ENCODE data around the gene VPS4A. TPM values are rescaled to one million over a fixed set of nuclear protein-coding genes. Genes with fewer than 3 reads are reported as not detected.

Gene VPS4A
- total and polyA plus RNA-seq, 10 of the 15 experiments (the other 5 are each of a cell fraction or from before 2014, with no cell fraction given), result 5.2 to 36.3 (median 21.4) TPM

GRCh38 chr16:69276148-69277115 is 34.7 kb upstream of the VPS4A start:
- TF ChIP-seq RBBP5 (conservative IDR thresholded peaks at IDR 0.05), result no peak
- TF ChIP-seq SMC3 (IDR thresholded peaks at IDR 0.05; ENCODE audit: borderline replicate concordance, low read length), result no peak
- TF ChIP-seq CEBPB (IDR thresholded peaks at IDR 0.05; ENCODE audit: borderline replicate concordance in 1 of 2, low read depth in 2 of 2, low read length in 2 of 2), result no peak
- TF ChIP-seq, protein P1, sequence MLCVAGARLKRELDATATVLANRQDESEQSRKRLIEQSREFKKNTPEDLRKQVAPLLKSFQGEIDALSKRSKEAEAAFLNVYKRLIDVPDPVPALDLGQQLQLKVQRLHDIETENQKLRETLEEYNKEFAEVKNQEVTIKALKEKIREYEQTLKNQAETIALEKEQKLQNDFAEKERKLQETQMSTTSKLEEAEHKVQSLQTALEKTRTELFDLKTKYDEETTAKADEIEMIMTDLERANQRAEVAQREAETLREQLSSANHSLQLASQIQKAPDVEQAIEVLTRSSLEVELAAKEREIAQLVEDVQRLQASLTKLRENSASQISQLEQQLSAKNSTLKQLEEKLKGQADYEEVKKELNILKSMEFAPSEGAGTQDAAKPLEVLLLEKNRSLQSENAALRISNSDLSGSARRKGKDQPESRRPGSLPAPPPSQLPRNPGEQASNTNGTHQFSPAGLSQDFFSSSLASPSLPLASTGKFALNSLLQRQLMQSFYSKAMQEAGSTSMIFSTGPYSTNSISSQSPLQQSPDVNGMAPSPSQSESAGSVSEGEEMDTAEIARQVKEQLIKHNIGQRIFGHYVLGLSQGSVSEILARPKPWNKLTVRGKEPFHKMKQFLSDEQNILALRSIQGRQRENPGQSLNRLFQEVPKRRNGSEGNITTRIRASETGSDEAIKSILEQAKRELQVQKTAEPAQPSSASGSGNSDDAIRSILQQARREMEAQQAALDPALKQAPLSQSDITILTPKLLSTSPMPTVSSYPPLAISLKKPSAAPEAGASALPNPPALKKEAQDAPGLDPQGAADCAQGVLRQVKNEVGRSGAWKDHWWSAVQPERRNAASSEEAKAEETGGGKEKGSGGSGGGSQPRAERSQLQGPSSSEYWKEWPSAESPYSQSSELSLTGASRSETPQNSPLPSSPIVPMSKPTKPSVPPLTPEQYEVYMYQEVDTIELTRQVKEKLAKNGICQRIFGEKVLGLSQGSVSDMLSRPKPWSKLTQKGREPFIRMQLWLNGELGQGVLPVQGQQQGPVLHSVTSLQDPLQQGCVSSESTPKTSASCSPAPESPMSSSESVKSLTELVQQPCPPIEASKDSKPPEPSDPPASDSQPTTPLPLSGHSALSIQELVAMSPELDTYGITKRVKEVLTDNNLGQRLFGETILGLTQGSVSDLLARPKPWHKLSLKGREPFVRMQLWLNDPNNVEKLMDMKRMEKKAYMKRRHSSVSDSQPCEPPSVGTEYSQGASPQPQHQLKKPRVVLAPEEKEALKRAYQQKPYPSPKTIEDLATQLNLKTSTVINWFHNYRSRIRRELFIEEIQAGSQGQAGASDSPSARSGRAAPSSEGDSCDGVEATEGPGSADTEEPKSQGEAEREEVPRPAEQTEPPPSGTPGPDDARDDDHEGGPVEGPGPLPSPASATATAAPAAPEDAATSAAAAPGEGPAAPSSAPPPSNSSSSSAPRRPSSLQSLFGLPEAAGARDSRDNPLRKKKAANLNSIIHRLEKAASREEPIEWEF (IDR thresholded peaks at IDR 0.05; ENCODE audit: insufficient replicate concordance, low read depth, low read length), result no peak
- TF ChIP-seq KDM1A (IDR thresholded peaks at IDR 0.05; ENCODE audit: borderline replicate concordance), result no peak
- TF ChIP-seq, protein P2, sequence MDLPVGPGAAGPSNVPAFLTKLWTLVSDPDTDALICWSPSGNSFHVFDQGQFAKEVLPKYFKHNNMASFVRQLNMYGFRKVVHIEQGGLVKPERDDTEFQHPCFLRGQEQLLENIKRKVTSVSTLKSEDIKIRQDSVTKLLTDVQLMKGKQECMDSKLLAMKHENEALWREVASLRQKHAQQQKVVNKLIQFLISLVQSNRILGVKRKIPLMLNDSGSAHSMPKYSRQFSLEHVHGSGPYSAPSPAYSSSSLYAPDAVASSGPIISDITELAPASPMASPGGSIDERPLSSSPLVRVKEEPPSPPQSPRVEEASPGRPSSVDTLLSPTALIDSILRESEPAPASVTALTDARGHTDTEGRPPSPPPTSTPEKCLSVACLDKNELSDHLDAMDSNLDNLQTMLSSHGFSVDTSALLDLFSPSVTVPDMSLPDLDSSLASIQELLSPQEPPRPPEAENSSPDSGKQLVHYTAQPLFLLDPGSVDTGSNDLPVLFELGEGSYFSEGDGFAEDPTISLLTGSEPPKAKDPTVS (IDR thresholded peaks at IDR 0.05; ENCODE audit: low read depth, low read length), result no peak
- TF ChIP-seq CBFB (IDR thresholded peaks at IDR 0.05; ENCODE audit: low read depth), result no peak
- TF ChIP-seq ATF7 (IDR thresholded peaks at IDR 0.05; ENCODE audit: low read depth), result no peak
- intact Hi-C loops (cut with micrococcal nuclease; ENCODE audit: unreplicated experiment), result no loop called here
- Histone ChIP-seq H3K4me2 (ENCODE audit: control insufficient read depth, insufficient read depth) (no peak overlapping the region), H4K20me1 (ENCODE audit: control insufficient read depth, insufficient read depth) (no peaks in the 10 kb centered on the region), H2AFZ (ENCODE audit: control insufficient read depth, low read depth, low read length) (no peak overlapping the region), H3K27me3 (replicated peaks in 1 of 2; ENCODE audit: control insufficient read depth in 2 of 2, insufficient read depth in 2 of 2, low read length in 1 of 2) (no peaks in the 10 kb centered on the region), H3K9ac (ENCODE audit: control insufficient read depth, insufficient read depth, low read length) (no peak overlapping the region), H3K36me3 (ENCODE audit: control insufficient read depth in 2 of 2, insufficient read depth in 2 of 2, low read length in 1 of 2) (peaks cover 0 to 5% of the 10 kb centered on the region in 2 experiments; a peak in 1 of 4 replicates), H3K4me1 (ENCODE audit: control insufficient read depth, insufficient read depth, low read length) (no peaks in the 10 kb centered on the region), H3K4me3 (no peak overlapping the region), H3K9me3 (replicated peaks; ENCODE audit: control insufficient read depth, insufficient read depth, low read length) (no peaks in the 10 kb centered on the region), H3K27ac (ENCODE audit: control insufficient read depth, insufficient read depth) (no peak overlapping the region), H3K79me2 (ENCODE audit: control insufficient read depth, insufficient read depth, low read length) (no peaks in the 10 kb centered on the region)
- ATAC-seq (no peak), FAIRE-seq (no peak), DNase-seq (ENCODE audit: low read depth, low spot score) (no peak)
- WGBS (ENCODE audit: insufficient coverage, insufficient replicate concordance, low lambda C conversion rate, missing lambda C conversion rate), result 97% methylated on average over 7 of the region's 7 CpGs
- ChIA-PET CTCF (interaction anchor here (0.7 to 3.3 kb wide), 6 partner anchors 9 to 792 kb away, joined by 3 to 19 read pairs (median 4); no protein-coding TSS in a partner anchor), SMC1A (ENCODE audit: uncharacterized antibody, unreplicated experiment) (interaction anchor here (0.5 to 1.6 kb wide), 5 partner anchors 10 to 478 kb away, joined by 3 to 6 read pairs (median 4); partner anchors contain the start of gene NOB1), RAD21 (ENCODE audit: unreplicated experiment) (interaction anchor here (0.6 kb wide), 1 partner anchor 132 kb away, joined by 3 read pairs; no protein-coding TSS in a partner anchor), POLR2A (interaction anchor here (0.5 to 0.6 kb wide), 2 partner anchors 100 to 165 kb away, joined by 3 read pairs; no protein-coding TSS in a partner anchor)
- in situ Hi-C loops (cut with MboI), result no loop called here
- no TSS peak for BruUV-seq (replicated peaks)

Measured in GM12878 (cell line).